PC-9 (cell line): ENCODE results near the gene RFK.

Experiments
- CTCF ChIP-seq: fragments of 200-600 bp; sonication (generic); conservative IDR thresholded peaks from 2 replicates; pipeline ENCODE4 v1.6.1; 2017; ENCODE audit warnings: mixed run types, antibody characterized with exemption, mild to moderate bottlenecking, moderate library complexity
- EZH2 ChIP-seq: fragments of 200-600 bp; sonication (generic); IDR thresholded peaks from 2 replicates; pipeline ENCODE4 v1.8.0; 2017; ENCODE audit warnings: antibody characterized with exemption, low read depth

GRCh38 chr9:76351006-76351405 is 43.2 kb downstream of the RFK start:
- TF ChIP-seq CTCF (no peak), EZH2 (no peak)
